ENCODE data around the gene CTNNA3.

CTNNA3 gene

DNA sequence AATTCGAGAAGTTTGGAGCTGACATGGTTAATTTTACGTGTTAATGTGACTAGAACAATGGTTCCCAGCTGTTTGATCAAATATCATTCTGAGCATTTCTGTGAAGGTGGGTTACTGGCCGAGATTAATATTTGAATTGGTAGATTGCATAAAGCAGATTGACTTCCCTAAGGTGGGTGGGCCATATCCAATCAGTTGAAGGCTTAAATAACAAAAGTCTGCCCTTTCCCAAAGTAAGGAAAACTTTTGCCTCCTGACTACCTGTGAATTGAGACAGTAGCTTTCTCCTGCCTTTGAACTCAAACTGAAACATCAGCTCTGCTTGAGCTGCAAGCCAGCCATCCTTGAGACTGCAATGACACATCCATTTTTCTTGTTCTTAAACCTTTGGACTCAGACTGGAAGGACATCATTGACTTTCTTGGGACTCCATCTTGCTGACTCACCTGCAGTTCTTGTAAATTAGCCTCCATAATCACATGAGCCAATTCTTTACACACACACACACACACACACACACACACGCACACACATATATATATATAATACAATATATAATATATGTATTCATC lies 833.2 kb downstream of the CTNNA3 start:
- no peak for DNase-seq (ENCODE audit: low read depth in 2 of 2)

DNA sequence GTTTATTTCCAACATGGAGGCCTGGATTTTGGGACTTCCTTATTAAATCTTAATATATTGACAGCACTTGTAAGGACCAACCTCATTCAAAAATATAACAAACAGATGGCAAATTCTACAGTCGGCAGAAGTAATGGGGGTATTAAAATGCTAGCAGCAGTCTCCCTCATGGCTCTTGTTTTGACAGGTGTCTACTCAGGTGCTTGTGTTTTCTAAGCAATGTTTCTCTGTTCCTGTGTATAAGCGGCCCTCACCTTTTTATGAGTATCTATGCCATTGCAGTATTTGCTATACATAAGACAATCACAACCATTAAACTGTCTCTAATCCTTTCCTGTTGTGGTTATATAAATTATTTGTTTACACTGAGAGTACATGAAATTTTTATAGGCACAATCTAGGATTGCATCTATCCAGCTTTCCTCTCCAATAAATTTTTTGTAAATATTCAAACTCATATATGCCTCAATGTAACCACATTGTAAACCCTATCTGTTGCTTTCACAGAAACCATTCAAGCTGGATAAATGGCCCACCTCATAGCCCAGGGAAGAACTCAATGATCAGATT lies 835.5 kb downstream of the CTNNA3 start:
- DNase-seq (ENCODE audit: low read depth in 2 of 2), result no peak

- DNase-seq (ENCODE audit: low read depth in 2 of 2), result no peak
Measured at GRCh38 chr10:66852811-66853210, 843.2 kb downstream of the CTNNA3 start.

DNA sequence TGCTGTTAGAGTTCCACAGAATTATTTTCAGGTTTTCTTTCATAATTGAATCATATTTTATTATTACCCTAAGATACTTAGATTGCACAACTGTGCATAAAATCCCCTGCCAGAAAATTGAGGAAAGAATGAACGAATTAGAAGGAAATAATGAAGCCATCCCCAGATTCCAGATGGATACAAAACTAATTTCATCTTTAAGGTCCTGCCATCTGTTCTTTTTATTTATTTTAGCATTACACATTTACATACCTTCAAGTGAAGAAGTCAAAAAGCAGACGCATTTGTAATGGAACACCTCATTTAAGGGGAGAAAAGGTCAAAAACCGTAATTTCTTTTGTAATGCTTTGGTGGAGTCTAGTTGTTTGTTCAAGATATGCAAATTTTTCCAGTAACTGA lies 847.1 kb downstream of the CTNNA3 start:
- no peak for DNase-seq (ENCODE audit: low read depth in 2 of 2)

- no peak for DNase-seq (ENCODE audit: low read depth in 2 of 2)
Measured at GRCh38 chr10:66844176-66844942, 851.6 kb downstream of the CTNNA3 start.

- no peak for DNase-seq (ENCODE audit: low read depth in 2 of 2)
Measured at GRCh38 chr10:66843396-66843795, 852.6 kb downstream of the CTNNA3 start.

DNA sequence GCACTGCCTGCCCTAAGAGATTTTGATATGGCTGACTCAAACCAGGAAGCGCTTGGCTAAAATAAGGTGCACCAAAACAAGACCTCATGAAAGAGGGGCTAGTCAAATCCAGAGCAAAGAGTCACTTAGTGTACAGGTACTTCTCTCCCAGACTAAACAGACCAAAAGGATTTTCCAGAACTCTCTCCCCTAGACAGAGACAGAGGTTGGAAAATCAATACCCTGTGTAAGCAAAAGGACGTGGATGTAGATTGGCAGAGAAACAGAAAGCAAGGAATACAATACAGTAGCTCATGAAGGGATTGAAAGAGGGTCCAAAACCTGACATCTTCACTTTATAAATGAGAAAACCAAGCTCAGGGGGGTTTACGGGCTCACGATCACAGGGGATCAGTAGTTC lies 853.1 kb downstream of the CTNNA3 start:
- no peak for DNase-seq (ENCODE audit: low read depth in 2 of 2)

GRCh38 chr10:66842371-66842770 lies 853.6 kb downstream of the CTNNA3 start:
- no peak for DNase-seq (ENCODE audit: low read depth in 2 of 2)

DNA sequence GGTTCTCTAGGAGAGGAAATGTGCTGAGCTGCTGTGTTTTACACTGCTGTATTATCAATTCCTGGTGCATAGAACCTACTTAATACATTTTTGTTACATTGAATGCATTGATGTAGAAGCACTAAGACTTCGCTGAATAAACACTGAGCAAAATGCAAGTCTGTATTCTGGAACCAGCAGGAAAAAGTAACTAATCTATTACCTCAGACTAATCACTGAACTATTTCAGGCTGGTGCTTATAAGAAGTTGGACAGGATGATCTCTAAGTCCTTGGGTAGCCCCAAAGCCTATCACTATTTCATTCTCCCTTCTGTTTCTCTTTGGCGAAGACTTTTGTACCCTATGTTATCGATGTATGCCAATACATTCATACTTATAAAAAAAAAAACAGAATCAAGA lies 857.3 kb downstream of the CTNNA3 start:
- DNase-seq (ENCODE audit: low read depth in 2 of 2), result no peak

GRCh38 chr10:66837990-66838389 lies 858.0 kb downstream of the CTNNA3 start:
- no peak for DNase-seq (ENCODE audit: low read depth in 2 of 2)

DNA sequence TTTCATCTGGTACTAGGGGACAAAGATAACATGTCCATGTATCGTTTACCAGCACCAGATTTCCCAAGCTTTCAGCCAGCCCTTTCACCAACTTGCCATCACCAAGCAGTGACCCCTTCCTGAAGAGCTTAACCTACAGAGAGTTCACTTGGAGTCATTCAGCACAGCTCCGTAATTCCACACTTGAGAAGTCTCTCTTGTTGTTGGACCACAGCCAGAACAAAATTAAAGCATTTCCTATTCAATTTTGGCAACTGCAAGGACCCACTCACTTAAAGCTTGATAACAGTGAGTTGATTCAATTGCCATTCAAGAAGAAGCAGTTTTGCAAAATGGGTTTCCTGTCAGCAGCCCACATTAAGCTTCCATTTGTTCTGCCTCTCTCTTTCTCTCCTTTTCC lies 858.7 kb downstream of the CTNNA3 start:
- DNase-seq (ENCODE audit: low read depth in 2 of 2), result no peak

- no peak for DNase-seq (ENCODE audit: low read depth in 2 of 2)
Measured at GRCh38 chr10:66836771-66837170, 859.2 kb downstream of the CTNNA3 start.

DNA sequence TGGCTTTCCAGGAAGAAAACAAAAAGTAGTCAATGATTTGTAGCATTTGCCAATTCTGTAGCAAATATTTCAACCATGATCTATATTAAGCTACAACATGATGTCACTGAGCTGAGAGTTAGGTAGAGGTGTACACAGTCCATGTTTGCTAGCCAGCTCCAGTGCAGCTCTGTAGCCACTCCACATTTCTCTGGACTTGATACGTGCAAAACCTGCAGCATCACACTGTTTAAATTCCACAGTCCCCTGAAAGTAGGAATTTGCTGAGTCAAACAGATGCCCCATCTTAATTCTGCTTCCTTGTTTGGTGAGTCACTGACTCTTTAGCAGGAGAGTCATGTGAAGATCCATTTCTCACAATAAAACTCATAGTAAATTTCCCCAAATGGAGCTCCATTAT lies 859.9 kb downstream of the CTNNA3 start:
- DNase-seq (ENCODE audit: low read depth in 2 of 2), result no peak

GRCh38 chr10:66835400-66835799 lies 860.6 kb downstream of the CTNNA3 start:
- DNase-seq (ENCODE audit: low read depth in 2 of 2), result no peak

DNA sequence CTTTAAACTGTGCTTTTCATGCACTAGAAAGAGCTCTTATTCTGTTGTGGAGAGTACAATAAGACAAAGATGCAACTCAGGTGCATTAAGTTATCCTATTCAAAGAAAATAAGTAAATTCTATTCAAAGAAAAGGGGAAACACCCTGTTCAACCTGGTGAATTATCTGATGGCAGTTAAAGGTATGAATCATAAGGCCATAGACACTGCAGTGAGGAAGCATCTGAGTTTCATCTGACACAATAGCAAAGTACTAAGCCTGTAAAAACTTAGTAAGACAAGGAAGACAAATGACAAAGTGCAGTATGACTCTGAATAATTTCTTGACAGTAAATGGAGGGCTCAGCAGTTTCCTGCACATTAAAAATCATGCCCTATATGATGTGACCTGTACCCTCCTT lies 861.2 kb downstream of the CTNNA3 start:
- DNase-seq (ENCODE audit: low read depth in 2 of 2), result no peak

DNA sequence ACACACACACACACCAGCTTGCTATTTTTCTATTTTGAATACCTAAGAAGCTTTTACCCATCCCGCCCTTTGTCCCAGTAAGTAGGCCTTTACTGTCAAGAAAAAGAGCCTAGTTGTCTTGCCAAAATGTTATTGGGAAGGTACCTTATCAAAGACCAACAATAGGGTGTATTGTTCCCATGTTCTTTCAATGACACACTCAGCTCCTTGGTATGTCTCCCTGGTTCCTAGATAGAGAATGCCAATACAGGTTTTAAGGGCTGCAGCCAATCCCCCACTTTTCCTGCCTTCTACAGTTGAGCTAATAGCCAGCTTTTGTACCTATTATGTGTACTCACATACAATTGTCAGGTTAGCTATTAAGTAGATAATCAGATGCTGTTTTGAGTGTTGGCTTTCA lies 862.1 kb downstream of the CTNNA3 start:
- no peak for DNase-seq (ENCODE audit: low read depth in 2 of 2)

DNA sequence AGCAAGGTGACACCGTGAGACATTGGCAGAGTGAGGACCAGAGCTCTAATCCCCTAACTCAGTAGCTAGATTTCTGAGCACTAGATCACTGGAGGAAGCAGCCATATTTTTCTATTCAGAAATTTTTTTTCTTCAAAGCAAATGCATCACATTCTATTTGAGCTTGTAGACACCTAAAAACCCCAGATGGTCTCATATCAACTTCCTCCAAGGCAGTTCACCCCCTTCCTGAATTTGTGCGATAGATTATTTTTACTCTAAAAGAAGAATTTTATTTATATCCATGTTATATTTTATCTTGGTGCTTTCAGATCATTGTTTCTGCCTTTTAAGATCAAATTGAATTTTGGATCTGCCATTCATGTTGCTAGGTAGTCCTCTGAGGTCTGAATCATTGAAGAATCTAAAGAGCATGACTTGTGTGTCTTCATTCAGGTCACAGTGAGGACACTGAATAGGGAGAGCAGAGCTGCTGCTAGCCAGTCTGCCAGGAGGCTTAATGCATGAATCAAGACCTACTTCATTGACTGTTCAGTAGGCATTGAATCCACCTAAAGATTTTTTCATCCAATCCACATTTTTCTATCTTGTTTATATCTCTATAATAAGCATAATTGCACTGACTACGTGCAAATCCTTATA lies 863.1 kb downstream of the CTNNA3 start:
- no peak for DNase-seq (ENCODE audit: low read depth in 2 of 2)

GRCh38 chr10:66828957-66829356 lies 867.0 kb downstream of the CTNNA3 start:
- DNase-seq (ENCODE audit: low read depth in 2 of 2), result no peak

DNA sequence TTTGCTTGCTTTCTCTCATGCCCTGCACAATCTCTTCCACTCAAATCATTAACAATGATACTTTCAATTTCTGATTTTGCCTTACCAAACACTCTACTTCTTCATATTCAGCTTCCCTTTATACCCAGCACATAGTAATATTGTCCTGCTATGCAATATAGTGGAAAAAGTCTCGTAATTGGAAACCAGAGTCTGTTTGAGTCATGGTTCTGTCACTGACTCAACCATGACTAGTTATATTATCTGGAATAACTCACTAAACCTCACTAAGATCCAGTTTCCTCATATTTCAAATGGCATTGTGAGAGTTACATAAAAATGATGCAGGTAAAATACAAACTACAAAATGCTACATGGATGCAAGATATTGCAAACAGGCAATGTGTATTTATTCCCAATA lies 868.6 kb downstream of the CTNNA3 start:
- no peak for DNase-seq (ENCODE audit: low read depth in 2 of 2)

DNA sequence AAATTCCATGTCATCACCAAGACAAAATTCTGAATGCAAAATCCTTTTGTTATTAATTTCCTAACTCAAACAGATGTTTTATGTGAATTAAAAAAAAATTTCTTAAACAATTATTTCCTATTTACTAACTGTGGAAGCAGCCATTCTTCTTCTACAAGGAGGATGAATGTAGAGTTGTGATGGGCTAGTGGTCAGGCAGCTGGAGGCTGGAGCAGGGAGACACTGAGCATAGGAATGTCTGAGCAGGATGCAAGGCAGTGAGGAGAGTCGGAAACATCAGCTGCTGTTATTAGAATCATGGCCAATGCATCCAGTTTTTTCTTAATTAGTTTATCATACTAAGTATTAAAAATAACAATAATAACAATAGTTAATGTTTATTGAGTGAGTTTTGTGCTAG lies 872.7 kb downstream of the CTNNA3 start:
- DNase-seq (ENCODE audit: low read depth in 2 of 2), result no peak

- DNase-seq (ENCODE audit: low read depth in 2 of 2), result no peak
Measured at GRCh38 chr10:66822801-66823200, 873.2 kb downstream of the CTNNA3 start.

GRCh38 chr10:66819691-66820090 lies 876.3 kb downstream of the CTNNA3 start:
- no peak for DNase-seq (ENCODE audit: low read depth in 2 of 2)

DNA sequence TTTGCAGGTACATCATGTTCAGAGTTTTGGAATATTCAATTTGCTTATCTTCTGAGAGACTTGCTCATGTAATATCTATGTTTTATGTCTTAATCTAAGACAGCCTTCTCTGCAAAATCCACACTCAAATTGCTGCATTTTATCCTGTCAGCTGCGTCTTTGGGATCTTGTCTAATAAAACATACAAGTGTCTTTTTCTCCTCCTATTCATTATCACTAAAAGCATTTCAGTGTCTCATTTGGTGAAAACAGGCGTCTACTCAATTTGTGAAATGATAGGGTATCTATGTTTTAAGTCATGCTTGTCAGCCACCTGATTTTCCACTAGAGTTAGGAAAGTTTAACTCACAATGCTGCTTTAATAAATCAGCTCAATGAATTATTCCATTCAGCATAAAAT lies 882.9 kb downstream of the CTNNA3 start:
- no peak for DNase-seq (ENCODE audit: low read depth in 2 of 2)
